ENCODE results near the gene EGF. TPM values are rescaled to one million over a fixed set of nuclear protein-coding genes. Genes with fewer than 3 reads are reported as not detected.
"Not testable (repeated sequence)": the region's sequence is repeated elsewhere in the genome, so short reads cannot be mapped to it uniquely, and the experiment has no call there.

EGF gene
- total RNA-seq, 1 experiment from 2014 or later, result 26.7 TPM

GRCh38 chr4:110034026-110034393 lies 121.3 kb downstream of the EGF start:
- TF ChIP-seq CTCF (conservative IDR thresholded peaks at IDR 0.05; ENCODE audit: low read depth, low read length), result no peak
- no peak for TF ChIP-seq EZH2 (IDR thresholded peaks at IDR 0.05; ENCODE audit: borderline replicate concordance, low read depth, low read length, poor library complexity, severe bottlenecking)
- no peaks in the 10 kb centered on the region for H3K27me3 ChIP-seq (replicated peaks; ENCODE audit: insufficient read depth, low read depth, low read length, poor library complexity)
- ChIA-PET CTCF (no interaction called here), POLR2A (ENCODE audit: low non-redundant PET) (no interaction called here)
- no peaks in the 10 kb centered on the region for H3K4me1 ChIP-seq (ENCODE audit: insufficient read depth, low read length, poor library complexity, severe bottlenecking)
- intact Hi-C loops (cut with micrococcal nuclease; ENCODE audit: unreplicated experiment), result no loop called here
- H3K27ac ChIP-seq (ENCODE audit: low read depth, low read length, poor library complexity, severe bottlenecking), result no peak overlapping the region
- DNase-seq (ENCODE audit: low spot score), result no peak
- no TSS peak for BruUV-seq (replicated peaks)
- no peaks in the 10 kb centered on the region for H3K36me3 ChIP-seq (ENCODE audit: insufficient read depth, low read length, poor library complexity, severe bottlenecking)
- H3K4me3 ChIP-seq (ENCODE audit: low read depth, low read length, poor library complexity, severe bottlenecking), result no peak overlapping the region
- no peaks in the 10 kb centered on the region for H3K9me3 ChIP-seq (ENCODE audit: low read depth, low read length, poor library complexity, severe bottlenecking)

DNA sequence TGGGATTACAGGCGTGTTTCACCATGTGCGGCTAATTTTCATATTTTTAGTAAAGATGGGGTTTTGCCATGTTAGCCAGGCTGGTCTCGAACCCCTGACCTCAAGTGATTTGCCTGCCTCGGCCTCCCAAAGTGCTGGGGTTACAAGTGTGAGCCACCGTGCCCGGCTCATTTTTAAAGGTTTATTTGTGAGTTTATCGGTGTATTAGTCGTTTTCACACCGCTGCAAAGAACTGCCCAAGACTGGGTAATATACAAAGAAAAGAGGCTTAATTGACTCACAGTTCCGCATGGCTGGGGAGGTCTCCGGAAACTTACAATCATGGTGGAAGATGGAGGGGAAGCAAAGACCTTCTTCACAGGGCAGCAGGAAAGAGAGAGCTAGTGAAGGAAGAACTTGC lies 126.5 kb downstream of the EGF start:
- H3K36me3 ChIP-seq (ENCODE audit: insufficient read depth, low read length, poor library complexity, severe bottlenecking); H3K9me3 ChIP-seq (ENCODE audit: low read depth, low read length, poor library complexity, severe bottlenecking); BruUV-seq (replicated peaks); intact Hi-C loops (cut with micrococcal nuclease; ENCODE audit: unreplicated experiment); H3K27me3 ChIP-seq (replicated peaks; ENCODE audit: insufficient read depth, low read depth, low read length, poor library complexity); CTCF ChIA-PET; H3K27ac ChIP-seq (ENCODE audit: low read depth, low read length, poor library complexity, severe bottlenecking); DNase-seq (ENCODE audit: low spot score); POLR2A ChIA-PET (ENCODE audit: low non-redundant PET); H3K4me3 ChIP-seq (ENCODE audit: low read depth, low read length, poor library complexity, severe bottlenecking): not testable (repeated sequence)
- H3K4me1 ChIP-seq (ENCODE audit: insufficient read depth, low read length, poor library complexity, severe bottlenecking), result peaks cover 12% of the 10 kb centered on the region

DNA sequence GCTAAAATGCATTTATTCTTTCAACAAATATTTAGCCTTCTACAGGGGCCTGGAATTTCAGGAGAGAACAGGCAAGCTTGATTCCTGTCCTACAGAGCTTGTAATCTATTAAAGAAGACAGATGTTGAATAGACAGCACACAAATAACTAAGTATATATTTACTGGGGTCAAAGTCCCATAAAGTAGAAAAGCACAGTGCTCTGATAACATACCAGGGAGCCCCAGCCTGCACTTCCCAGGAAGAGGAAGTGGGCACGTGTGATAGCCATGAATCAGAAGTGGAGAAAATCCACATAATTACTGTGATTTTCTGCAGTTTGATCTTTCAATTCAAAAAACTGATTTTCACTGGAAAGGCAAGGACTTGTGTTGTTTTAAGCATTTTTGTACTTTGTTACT lies 129.1 kb downstream of the EGF start:
- H3K27ac ChIP-seq (ENCODE audit: low read depth, low read length, poor library complexity, severe bottlenecking), result no peak overlapping the region
- ChIA-PET CTCF (no interaction called here), POLR2A (ENCODE audit: low non-redundant PET) (no interaction called here)
- H3K4me1 ChIP-seq (ENCODE audit: insufficient read depth, low read length, poor library complexity, severe bottlenecking), result peaks cover 14% of the 10 kb centered on the region
- no peak overlapping the region for H3K4me3 ChIP-seq (ENCODE audit: low read depth, low read length, poor library complexity, severe bottlenecking)
- H3K27me3 ChIP-seq (replicated peaks; ENCODE audit: insufficient read depth, low read depth, low read length, poor library complexity), result no peaks in the 10 kb centered on the region
- no peak for TF ChIP-seq EZH2 (IDR thresholded peaks at IDR 0.05; ENCODE audit: borderline replicate concordance, low read depth, low read length, poor library complexity, severe bottlenecking)
- no peak for TF ChIP-seq CTCF (conservative IDR thresholded peaks at IDR 0.05; ENCODE audit: low read depth, low read length)
- intact Hi-C loops (cut with micrococcal nuclease; ENCODE audit: unreplicated experiment), result no loop called here
- no peak for DNase-seq (ENCODE audit: low spot score)
- no peaks in the 10 kb centered on the region for H3K9me3 ChIP-seq (ENCODE audit: low read depth, low read length, poor library complexity, severe bottlenecking)
- BruUV-seq (replicated peaks), result no TSS peak
- no peaks in the 10 kb centered on the region for H3K36me3 ChIP-seq (ENCODE audit: insufficient read depth, low read length, poor library complexity, severe bottlenecking)

Data from A673 (cell line).